Kidney tubule cell (primary cell): ENCODE measurements around the gene ERMAP.

Experiments used
- DNase-seq: peaks from one replicate; pipeline ENCODE4 v3.0.0-alpha.2; 2018; ENCODE audit warnings: low spot score

The ERMAP gene

DNA sequence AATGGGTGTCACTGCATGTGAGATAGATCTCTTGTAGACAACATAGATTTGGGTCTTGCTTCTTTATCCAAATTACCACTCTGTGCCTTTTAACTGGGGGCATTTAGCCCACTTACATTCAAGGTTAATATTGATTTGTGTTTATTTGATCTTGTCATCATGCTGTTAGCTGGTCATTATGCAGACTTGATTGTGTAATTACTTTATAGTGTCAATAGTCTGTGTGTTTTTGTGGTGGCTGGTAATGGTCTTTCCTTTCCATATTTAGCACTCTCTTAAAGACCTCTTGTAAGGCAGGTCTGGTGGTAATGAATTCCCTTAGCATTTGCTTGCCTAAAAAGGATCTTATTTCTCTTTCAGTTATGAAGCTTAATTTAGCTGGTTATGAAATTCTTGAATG, 59.1 kb downstream of the ERMAP start:
- no peak for DNase-seq

DNA sequence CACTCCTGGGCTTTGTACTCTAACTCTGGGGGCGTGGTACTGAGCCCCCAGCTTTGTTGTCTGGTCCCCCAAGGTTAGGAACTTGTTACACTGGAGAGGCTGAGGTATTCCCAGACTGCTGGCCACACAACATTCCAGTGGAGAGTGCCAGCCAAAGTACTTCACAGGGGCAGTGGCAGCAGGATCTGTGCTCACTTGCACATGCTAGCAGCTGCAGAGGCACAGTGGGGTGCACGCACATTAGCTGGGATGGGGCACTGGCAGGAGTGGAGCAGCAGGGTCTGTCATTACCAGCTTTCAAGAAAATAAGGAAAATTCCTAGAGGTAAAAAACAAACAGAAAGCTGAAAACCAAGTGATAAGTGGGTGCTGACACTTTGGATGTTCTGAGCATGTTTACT, 60.5 kb downstream of the ERMAP start:
- no peak for DNase-seq

DNA sequence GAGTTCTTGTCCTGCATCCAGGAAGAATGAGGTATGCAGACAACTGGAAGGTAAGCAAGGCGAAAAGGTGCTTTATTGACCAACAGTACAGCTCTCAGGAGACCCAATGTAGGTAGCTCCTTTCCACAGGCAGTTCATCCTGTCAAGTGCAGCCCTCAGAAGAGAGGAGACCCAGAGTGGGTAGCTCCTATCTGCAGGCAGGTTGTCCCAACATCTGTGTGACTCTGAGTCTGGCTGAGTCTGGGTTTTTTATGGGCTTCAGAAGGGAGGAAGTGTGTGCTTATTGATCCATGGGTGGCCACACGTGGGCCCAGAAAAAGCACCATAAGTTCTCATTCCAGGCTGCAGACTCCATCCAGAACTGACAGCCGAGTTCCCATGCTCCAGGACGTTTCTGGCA, 63.5 kb downstream of the ERMAP start:
- no peak for DNase-seq

DNA sequence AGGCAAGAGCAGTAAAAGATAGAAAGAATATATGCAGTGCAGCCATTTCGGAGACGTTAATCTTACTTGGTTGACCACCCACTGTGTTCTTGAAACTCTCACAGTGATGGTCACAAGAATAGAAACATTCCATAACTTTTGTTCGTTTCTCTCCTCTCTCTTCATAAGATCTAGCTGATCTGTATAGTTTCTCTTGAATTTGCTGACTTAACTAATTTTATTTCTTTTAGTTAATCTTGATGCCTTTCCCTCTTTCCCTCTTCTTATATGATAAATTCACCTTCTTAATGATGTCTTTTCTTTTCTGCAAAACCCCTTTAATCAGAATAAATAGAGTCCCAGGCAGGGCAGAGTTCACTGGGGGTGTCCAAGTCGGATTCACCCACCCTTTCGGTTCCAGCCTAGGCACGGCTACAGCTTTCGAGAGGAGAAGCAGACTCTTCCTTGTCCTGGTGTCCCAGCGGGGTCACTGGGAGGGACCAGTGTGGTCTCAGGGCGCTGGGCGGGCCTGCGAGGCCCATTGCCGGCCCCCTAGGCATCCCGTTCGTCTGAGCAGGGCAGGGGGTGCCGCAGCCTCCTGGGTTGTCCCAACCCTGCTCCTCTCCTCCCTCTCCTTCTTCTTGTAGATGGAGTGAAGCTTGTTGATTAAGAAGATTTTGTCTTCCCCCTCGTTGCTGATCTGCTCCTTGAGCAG, 69.3 kb downstream of the ERMAP start:
- DNase-seq, result no peak

DNA sequence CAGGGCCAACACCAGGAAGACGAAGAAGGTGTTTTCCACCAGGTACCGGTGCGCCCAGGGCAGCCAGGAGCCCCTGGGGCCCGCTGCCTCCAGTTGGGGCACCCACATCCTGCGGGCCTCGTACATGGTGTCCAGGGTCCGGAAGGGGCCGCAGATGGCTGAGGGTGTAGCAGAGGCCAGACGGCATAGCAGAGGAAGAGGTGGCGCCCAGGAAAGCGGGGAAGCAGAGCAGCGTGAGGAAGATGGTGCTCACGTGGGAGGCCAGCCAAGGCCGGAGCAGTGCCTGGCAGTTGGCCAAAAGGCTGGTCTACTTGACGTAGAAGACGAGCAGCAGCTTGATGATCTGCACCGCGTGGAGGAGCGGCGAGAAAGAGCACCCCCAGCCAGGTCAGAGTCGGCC, 69.9 kb downstream of the ERMAP start:
- no peak for DNase-seq

DNA sequence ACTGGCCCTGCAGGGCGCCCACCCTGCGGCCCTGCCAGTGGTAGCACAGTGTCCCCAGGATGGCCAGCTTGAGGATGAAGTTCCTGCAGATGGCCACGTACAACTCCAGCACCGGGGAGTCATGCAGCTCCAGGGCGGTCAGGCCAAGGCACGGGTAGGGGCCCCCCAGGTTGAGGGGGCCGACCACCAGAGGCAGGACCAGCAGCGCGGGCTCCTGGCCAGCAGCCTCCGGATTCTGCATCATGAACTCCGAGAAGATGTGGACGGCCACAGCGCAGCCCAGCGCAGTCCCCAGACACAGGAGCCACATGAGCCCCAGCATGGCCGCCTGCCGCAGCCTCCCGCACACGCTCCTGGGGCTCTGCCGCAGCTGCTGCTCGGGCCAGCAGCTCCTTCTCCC, 70.4 kb downstream of the ERMAP start:
- no peak for DNase-seq

DNA sequence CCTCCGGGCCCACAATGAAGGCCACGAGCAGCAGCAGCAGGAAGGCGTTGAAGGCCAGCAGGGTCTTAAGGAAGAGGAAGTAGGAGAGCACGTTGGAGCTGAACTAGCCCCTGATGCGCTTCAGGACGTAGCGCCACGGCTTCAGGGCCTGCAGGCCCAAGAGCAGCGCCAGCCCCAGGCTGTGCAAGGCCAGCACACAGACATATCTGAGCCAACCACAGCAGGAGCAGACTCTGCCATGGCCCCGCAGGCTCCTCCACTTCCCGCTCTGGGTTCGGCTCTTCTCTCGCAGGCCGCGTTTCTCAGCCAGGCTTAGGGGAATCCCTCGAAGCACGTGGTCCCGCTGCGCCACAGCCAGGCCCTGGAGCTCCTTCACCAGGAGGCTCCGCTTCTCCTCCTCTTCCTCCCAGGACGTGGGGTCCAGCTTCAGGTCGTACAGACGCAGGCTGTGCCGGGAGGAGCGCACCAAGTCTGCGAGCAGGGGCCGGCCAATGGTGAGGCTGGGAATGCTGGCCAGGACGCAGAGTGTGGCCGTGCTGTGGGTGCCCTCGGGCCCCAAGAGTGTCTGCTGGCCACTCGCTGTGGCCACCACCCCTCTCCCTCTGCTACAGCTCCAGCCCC, 71.2 kb downstream of the ERMAP start:
- no peak for DNase-seq

DNA sequence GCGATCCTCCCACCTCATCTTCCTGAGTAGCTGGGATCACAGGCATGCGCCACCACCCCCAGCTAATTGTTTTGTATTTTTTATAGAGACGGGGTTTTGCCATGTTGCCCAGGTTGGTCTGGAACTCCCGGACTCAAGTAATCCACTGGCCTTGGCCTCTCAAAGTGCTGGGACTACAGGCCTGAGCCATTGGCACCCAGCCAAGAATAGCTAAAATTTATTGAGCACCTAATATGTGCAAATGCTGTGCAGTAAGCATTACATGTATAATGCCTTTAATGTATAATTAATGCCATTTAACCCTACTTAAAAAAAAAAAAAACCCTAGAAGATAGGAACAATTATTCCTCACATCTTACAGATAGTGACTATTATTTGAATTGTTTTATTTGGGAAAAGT, 72.3 kb downstream of the ERMAP start:
- DNase-seq, result no peak

DNA sequence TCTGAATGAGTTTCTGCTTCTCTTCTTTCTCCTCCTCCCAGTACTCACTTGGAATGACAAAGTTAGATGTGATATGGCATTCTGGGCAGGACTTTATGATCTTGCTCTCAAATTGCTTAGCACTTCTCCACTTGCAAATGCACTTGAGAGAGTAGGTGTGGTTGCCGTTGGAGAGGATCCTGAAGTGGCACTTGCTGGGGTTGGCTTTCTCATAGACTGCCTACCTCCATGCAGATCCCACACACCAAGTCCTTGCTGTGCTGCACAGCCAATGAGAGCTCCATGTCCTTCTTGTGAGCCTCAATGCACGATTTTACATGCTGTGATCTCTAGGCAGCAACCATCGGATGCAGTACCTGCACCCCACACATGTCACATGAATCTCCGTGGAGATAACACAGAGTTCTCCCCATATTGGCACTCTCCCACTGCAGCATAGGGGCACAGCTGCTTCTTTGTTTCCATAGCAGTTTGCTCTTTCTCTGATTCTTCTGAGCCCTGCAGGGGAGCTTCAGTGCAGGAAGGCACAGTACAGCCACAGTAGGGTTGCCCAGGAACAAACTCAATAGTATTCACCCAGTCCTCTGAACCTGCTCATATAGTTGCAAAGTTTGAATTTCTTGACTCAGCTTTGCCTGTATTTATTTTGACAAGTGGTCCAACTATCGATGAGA, 74.7 kb downstream of the ERMAP start:
- no peak for DNase-seq
